ENCODE data around the gene CHORDC1. TPM values are rescaled to one million over a fixed set of nuclear protein-coding genes. Genes with fewer than 3 reads are reported as not detected.

CHORDC1 gene
- polyA plus RNA-seq, 1 donor, result 46.3 TPM

Other genes starting within 250 kb of the CHORDC1 start
- gene TRIM49C, start 191.9 kb downstream of the CHORDC1 start, polyA plus RNA-seq, result not detected
- gene UBTFL1, start 137.1 kb downstream of the CHORDC1 start, polyA plus RNA-seq, result not detected
- gene NAALAD2, start 88.4 kb downstream of the CHORDC1 start, polyA plus RNA-seq, result 5.1 TPM

Measured in large intestine (tissue), 1 donor.